Mammary epithelial cell (primary cell): ENCODE measurements around the gene PUS3.

ENCODE experiments used
- EZH2 ChIP-seq: IDR thresholded peaks from 2 replicates; pipeline ENCODE4 v1.6.1; 2012; ENCODE audit warnings: low read length, inconsistent platforms, borderline replicate concordance
- TF ChIP-seq, protein P1 (sequence below), 2 donors: IDR thresholded peaks in 1 of 2; conservative IDR thresholded peaks in 1 of 2; 2 replicates each; pipeline ENCODE4 v1.5.1; 2011 to 2012; ENCODE audit warnings: inconsistent platforms in 2 of 2, low read length in 2 of 2, mild to moderate bottlenecking in 2 of 2, control low read depth in 1 of 2, low read depth in 1 of 2; ENCODE audit not compliant: insufficient read depth in 1 of 2; ENCODE audit errors: extremely low read depth in 1 of 2

DNA sequence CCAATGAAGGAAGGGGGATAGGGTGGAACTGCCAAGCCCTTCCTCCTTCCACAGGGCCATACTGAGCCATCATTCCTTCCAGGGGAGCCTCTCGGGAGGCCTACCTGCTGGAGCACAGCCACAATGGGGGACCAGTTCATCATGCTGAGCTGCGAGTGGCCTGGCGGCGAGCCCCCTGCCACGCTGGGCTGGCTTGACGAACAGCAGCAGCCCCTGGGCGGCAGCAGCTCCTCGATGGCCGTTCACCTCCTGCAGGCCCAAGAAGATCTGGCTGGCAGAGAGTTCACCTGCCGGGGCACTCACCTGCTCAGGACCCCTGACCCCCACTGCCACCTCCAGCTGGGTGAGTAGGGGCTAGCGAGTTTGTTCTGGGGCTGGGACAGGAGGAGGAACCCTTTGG, 48.7 kb upstream of the PUS3 start:
- TF ChIP-seq, protein P1, sequence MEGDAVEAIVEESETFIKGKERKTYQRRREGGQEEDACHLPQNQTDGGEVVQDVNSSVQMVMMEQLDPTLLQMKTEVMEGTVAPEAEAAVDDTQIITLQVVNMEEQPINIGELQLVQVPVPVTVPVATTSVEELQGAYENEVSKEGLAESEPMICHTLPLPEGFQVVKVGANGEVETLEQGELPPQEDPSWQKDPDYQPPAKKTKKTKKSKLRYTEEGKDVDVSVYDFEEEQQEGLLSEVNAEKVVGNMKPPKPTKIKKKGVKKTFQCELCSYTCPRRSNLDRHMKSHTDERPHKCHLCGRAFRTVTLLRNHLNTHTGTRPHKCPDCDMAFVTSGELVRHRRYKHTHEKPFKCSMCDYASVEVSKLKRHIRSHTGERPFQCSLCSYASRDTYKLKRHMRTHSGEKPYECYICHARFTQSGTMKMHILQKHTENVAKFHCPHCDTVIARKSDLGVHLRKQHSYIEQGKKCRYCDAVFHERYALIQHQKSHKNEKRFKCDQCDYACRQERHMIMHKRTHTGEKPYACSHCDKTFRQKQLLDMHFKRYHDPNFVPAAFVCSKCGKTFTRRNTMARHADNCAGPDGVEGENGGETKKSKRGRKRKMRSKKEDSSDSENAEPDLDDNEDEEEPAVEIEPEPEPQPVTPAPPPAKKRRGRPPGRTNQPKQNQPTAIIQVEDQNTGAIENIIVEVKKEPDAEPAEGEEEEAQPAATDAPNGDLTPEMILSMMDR (conservative IDR thresholded peaks at IDR 0.05 in 1 of 2, IDR thresholded peaks at IDR 0.05 in 1 of 2; ENCODE audit: extremely low read depth in 1 of 2, insufficient read depth in 1 of 2, low read depth in 1 of 2, low read length in 2 of 2): no peak
- no peak for TF ChIP-seq EZH2
